Fibroblast of peridontal ligament (primary cell): ENCODE results near the gene TECPR1.

ENCODE experiments used
- DNase-seq: peaks from one replicate; pipeline ENCODE4 v3.0.0-alpha.2; 2010; ENCODE audit errors: extremely low read depth

The TECPR1 gene

DNA sequence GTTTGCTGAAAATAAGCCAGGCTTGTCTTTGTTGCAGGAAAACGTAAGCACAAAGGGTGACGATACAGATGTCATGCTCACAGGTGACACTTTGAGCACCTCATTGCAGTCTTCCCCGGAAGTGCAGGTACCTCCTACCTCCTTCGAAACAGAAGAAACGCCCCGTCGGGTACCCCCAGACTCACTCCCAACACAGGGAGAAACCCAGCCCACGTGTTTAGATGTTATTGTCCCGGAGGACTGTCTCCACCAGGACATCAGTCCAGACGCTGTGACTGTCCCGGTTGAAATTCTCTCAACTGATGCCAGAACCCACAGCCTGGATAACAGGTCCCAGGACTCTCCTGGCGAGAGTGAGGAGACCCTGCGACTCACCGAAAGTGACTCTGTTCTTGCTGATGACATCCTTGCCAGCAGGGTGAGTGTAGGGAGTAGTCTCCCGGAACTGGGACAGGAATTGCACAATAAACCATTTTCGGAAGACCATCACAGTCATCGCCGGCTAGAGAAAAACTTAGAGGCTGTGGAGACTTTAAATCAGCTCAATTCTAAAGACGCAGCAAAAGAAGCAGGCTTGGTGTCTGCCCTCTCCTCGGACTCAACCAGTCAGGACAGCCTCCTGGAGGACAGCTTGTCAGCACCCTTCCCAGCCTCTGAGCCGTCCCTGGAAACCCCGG is 59.1 kb downstream of the TECPR1 start:
- DNase-seq: no peak

DNA sequence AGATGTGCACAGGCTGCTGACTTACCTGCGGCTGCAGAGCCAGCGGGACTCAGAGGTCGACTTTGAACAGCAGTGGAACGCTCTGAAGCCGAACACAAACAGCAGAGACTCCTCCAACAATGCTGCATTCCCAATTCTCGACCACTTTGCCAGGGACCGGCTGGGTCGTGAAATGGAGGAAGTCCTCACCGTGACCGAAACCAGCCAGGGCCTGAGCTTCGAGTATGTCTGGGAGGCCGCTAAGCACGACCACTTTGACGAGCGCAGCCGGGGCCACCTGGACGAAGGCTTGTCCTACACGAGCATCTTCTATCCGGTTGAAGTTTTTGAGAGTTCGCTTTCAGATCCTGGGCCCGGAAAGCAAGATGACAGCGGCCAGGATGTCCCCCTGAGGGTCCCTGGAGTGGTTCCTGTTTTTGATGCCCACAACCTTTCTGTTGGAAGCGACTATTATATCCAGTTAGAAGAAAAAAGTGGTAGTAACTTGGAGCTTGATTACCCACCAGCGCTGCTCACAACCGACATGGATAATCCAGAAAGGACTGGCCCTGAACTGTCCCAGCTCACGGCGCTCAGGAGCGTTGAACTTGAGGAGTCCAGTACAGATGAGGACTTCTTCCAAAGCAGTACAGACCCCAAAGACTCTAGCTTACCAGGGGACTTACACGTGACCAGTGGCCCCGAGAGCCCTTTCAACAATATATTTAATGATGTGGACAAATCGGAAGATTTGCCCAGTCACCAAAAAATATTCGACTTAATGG is 60.2 kb downstream of the TECPR1 start:
- no peak for DNase-seq

DNA sequence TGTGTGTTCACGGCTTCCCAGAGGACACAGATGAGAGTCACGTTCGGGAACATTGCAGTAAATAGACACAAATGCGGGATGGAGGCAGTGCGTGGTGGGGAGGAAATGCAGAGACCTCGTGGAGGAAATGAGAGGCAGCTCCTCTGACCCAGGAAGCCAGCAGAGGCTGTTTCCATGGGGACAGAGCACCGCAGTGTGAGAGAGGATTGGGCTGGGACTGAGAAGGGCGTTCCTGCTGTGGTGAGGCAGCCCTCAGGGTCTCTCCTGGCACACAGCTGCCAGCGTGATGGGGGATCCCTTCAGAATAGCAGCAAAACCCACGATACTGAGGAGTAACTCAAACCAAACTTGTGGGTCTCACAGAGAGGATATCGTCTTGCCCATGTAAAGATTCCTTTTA is 62.5 kb downstream of the TECPR1 start:
- no peak for DNase-seq

DNA sequence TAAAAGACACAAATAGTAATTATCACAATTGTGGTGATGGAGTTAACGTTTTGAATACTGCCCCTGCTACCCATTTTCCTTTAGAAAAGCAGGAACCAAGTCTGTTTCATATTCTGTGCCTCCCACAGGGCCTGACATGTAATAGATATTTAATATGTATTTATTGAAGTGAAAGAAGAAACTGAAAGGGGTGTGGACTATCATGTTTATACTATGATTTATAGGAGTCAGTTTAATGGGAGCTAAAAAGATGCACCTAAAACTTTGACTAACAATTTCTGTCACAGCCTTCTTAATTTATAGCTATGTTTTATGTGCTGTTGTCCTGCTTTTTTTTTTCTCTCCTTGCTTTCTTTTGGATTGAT is 64.9 kb downstream of the TECPR1 start:
- no peak for DNase-seq

DNA sequence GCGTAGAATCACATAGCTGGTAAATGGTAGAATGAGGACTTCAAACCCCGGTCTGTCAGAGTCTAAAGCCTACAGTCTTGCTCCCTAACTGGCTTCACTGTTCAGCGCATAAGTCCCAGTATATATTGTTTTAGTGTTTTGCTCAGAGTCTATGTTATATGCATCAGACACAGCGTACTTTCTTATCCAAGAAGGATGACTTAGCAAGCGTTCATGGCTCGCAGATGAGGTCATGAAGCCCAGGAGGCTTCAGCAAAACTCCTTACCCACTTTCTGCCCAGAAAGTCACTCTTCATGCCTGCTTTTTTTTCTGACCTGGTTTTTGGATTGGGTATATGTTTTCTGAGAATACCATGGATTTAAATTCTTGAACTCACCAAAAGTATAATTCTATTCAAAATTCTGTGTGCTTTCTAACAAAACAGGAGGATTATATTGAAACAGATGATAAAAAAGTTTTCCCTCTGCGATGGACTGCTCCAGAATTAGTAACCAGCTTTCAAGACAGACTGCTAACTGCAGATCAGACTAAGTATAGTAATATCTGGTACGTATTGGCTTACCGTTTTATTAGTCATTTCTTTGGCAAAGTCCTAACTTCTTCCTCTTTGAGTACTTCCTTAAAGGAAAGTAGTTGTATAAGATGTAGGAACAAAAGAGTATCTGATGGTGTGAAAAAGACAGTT is 65.4 kb downstream of the TECPR1 start:
- peak; percentile 83 for DNase-seq

DNA sequence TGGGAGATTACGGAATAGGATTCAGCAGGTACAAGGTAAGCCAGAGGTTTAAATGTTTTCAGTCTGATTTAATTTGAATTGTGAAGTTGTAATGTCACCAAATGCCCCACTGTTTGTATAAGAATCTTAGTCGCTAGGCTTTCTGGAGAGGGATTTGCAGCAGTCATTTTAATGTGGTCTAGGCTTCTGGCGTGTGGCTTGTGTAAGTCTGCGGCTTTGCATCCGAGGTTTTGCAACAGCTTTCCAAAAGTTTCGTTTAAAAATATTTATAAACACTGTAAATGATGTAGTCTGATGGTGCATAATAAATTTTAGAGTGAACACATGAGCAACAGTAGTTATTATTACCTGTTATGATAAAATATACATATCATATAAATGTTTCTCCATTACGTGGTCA is 66.9 kb downstream of the TECPR1 start:
- DNase-seq: no peak

DNA sequence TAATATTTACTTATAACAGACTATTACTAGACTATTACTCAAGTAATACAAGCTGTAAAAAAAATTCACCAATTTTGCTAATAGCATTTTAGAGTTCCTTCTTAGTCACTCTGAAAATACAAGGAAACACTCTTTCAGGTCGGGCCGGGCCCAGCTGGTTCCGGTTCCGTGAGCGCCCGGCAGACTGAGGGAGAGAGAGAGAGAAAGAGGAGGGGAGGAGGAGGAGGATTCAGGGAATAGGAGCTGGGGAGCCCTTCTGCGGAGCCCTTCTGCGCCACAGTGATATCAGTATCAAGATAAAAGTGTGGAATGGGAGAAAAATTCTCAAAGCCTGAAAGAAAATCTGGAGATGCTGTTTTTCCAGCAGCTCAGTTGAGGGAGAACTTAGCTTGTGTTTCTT is 71.3 kb downstream of the TECPR1 start:
- DNase-seq: no peak

DNA sequence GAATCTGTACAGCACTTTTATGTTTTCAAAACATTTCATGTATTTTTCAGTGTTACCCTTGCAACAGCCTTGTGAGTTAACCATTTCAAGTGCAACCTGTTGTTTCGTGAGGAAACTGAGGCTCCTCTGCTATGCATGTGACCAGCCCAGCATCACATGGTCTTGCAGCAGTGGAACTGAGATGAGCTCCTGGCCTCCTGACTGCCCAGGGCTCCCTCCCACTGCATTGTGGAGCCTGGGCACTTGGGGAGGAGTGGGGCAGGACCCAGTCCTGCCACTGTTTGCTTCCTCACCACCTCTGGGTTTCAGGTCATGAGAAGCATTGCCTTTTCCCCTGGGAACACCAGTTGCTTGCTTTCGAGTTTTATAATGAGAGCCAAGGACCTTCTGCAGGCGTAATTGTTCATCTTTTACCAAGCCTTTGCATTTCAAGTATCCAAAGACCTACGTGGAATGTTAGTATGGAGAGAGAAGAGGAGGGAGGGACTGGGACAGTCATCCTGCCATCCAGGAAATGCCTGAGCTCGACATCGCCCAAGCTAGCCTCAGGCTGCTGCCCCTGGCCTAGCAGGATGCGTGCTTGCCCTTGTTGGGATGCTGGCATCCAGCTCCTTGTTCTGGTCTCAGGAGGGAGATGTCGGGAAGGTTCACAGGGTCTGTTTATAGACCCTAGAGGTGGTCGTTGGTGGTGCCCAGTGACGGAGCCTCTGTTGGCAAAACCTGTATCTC is 73.1 kb downstream of the TECPR1 start:
- DNase-seq: no peak

DNA sequence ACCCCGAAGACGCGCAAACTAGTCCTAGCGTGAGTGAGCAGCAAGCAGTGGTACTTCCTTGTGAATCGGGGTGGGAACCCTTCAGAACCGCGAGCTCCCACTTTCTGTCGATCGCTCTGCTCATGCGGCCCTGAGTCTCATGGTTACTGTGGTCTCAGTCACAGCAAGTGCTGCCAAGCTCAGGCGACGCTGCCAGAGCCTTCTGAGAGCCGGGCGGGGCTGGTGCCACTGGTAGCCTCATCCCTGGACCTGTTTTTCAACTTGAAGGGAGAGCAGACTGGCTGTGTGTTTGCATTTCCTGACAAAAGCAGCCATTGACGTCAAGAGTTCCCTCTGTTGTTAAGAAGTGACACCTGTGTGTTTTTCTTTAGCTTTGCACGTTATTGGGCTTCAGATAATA is 73.7 kb downstream of the TECPR1 start:
- DNase-seq: no peak

DNA sequence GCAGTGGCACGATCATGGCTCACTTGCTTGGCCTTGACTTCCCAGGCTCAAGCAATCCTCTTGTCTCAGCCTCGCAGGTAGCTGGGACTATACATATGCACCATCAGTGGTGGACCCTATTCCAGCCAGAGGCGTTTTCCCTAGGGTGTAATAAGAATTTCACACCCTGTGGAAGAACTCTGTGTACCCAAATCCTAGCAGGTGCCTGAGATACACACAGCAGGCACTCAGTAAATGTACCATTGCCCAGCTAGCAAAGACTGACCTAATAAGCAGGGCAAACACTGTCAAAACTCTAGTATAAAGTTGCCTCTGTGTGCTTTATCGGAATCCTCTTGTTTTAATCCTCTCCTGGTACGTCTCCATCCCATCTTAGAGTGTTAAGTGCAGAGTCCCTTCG is 74.5 kb downstream of the TECPR1 start:
- no peak for DNase-seq

DNA sequence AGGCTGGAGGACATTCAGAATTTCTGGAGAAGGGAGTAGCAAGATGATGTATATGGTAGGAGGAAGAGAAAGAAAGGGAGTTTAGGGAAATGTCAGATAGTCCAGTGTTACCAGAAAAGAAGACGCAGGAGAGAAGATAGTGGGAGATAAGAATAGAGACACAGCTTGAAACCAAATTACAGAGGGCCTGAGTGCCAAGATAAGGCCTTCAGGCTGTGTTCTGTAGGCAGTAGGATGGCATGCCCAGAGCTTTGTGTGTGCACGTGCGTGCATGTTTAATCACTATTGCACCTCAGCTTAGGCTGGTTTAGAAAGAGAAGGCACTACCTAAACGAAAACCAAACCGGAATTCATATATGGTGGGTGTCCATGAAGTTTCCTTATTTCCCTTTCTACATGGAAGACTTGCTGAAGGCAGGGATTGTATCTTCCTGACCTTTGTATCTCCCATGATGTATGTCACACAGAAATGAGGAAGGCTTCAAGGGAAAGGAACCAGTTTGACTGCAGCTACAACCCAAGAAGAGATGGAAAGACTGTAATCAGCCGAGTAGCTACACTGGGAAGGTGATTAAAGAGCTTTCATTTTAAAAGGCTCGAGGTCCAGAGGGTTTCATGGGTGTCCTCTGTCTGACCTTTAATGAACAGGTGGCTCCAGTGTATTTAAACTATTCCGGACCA is 76.6 kb downstream of the TECPR1 start:
- DNase-seq: no peak

DNA sequence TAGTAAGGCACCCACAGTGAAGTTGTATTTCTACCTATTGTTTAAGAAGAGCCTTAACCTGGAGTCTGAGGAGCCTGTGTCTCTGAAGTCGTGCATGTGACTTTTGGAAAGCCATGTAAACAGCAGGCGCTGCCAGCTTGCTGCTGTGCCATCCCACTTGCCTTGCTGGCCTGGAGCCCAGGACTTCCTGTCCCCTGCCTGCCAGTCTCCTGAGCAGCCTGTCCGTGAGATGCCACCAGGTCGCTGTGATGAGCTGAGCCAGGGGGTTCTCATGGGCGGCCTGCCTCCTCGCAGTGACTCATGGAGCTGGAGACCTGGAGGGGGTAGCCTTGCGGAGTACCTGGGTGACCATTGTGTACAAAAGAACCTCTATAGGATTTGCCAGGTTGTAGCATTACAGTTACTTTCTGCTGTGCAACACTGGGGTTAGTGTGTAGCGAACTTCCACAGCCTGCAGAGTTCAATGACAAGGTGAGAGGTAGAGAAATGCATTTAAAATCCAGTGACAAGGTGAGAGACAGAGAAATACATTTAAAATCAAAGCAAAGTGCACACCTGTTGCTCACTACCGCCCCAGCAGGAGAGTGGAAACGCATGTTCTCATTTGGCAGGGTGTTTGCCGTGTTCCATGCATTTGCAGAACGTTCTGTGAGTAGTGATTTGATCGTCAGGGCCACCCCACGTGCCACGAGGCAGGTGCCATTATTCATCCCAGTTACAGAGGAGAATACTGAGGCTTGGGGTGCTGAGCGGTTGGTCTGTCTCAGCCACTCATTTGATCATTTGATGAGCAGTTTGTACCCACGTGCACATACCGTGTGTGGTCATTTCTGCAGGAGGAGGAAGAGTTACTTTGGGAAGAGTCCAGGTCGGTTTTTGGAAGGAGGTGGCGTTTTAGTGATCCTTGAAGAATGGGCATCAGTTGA is 77.4 kb downstream of the TECPR1 start:
- DNase-seq: no peak

DNA sequence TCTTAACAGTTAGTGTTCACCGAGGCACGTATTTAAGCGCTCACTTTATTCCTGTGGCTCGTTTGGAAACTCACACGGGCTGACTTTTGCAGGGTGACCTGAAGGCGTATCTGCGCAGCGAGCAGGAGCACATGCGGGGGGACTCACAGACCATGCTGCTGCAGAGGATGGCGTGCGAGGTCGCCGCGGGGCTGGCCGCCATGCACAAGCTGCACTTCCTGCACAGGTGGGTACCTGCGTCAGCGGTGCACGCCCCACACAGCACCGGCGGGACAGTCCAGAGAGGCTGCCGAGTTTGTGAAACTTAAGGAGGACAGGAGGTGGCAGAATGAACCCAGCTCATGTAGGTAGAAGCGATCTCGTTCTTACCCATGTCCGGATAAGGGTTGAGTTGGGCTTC is 80.6 kb downstream of the TECPR1 start:
- DNase-seq: no peak

DNA sequence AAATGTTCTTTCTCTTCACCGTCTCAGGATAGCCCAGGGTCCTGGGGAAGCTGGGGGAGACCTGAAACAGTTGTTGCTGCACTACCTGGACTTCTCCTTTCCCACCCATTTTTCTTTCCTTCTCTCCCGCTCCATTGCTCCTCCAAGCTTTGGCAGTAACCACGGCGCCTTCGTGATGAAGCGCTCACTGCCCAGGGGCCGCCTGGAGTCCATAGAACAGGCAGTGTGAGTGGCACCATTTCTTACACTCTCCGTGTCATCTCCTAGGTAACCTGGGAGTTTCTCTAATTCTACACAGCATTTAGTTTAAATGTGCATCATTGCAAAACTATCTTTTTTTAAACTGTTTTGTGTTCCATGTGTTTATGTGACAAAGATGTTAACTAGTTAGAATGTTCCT is 81.1 kb downstream of the TECPR1 start:
- DNase-seq: no peak

DNA sequence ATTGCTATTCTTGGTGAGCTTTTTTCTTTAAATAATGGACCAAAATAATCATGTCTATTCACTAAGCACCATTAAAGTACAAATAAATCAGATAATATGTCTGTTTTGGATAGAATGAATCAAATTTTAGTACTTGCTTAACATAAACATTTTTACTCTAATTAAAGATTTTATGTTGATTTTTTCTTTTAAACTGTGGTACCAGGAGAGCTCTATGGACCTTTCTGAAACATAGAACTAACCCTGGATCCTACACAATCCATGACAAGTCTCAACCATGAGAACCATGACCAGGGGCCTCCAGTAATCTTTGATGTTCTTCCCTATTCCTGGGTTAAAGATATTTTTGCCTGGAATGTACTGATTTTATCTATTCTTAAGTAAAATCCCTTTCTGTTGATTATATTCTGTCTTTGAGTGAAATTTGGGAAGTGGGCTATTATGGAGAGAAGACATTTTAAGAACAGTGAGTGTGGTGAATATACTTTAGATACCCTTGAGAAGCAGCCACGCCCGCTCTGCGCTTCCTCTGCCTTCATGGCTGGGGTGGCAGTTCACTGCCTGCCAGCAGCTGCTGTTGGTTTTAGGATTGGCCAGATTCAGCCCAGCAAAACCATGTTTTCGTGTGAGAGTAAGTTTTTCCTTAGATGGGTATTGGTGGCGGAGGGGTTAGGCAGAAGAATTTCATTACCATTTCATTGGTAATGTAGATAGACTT is 83.0 kb downstream of the TECPR1 start:
- DNase-seq: no peak

DNA sequence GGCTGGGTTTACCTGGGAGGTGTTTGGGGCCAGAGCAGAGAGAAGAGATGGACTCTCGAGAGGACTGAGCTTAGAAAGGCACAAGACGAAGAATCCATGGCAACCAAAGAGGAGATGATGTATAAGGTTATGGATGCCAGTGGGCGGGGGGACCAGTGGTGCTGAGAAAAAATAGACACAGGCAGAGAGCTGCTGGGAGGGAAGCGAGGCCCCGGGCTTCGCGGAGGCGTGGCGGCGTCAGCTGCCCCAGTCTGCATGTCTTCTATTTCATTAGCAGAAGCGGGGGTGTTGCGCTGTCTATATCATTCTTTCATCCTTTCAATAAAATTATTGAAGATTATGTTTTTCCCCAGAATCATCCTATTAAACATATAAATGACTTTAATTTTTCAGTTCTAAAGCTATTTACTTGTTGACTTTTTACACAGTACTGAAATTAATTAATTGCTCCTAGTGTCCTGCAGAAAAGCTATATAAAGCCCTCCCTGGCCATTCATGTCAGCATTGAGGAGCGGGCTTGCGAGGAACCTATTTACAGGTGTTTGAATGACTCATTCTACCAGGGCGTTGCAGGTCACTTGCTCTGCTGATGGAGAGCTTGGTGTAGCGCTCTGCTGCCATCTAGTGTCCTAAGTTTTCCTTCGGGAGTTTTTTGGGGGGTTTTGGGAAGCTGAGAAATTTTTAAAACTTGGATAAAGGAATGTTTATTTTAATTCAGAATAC is 83.7 kb downstream of the TECPR1 start:
- DNase-seq: peak; percentile 73

DNA sequence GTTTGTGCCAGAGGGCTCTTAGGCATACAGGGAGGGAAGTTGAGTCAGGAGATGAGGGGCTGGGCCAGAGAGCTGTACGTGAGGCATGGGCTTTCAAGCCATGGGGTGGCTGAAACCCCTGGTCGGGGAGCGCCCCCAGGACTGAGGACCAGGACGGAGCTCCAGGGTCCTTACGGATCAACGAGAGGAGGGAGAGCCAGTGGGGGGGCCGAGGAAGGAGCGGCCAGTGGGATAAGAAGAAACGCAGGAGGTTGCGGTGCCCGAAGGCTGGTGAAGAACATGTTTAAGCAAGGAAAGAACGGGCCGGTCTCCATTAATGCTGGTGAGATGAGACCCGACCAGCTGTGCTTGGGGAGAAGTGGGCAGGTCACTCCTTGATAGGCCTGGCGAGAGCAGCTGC is 84.4 kb downstream of the TECPR1 start:
- no peak for DNase-seq

DNA sequence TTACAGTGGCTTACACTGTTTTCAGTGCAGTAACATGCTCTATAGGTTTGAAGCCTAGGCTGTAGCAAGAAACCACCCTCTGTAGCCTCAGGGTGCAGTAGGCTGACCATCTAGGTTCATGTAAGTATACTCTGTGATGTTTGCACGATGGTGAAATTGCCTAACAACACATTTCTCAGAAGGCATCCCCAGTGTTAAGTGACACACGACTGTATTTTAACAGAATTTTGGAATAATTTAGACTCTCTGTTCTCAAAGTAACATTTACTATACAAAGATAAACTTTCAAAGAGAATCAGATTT is 85.4 kb downstream of the TECPR1 start:
- DNase-seq: no peak

DNA sequence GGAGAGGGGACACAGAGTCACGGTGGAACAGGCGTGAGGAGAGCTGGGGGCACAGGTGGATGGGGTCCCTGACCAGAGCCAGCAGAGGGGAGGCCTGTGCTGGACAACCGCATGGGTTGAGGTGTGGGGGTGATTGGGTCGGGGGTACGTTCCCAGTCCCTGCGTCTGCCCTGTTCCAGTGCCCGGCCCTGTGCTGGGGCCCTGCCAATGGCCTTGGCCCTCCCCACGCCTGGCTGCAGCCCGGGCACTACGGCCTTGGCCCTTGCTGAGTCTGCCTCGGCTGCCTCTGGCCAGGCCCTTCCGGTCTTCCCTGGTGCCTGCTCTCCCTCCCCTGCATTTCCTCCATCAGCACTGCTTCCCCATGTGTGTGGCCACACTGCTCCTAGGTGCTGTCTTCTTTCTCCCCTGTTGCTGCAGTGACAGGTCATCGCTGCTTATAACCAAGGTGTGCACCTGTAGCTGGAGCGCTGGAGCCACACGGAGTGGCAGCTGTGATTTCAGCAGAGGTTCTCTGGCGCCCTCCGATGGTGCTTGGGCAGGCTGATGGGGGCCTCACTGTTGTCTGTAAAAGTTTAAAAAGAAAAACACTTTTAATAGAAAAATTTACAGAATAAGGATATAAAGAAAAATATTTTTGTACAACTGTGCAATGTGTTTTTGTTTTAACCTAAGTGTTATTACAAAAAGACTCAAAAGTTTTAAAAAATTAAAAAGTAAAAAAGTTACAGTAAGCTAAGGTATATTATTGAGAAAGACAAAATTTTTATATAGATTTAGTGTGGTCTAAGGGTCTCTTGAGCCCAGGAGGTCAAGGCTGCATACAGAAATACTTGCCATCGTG is 86.0 kb downstream of the TECPR1 start:
- DNase-seq: peak; percentile 10
